A549 (cell line): Measurements from ENCODE around the gene INPP5B. TPM values are rescaled to one million over a fixed set of nuclear protein-coding genes. Genes with fewer than 3 reads are reported as not detected.

ENCODE experiments used
- ATAC-seq, 2 experiments: fragments of 200-7000 bp in 1 of 2; fragments of >200 bp in 1 of 2; cut with Nextera tagmentation in 1 of 2; cut with Tn5 transposase in 1 of 2; 3 replicates each; pipeline versions ENCODE4 v1.8.0 to v1.9.1; 2018 to 2020; ENCODE audit warnings: mild to moderate bottlenecking in 1 of 2, moderate library complexity in 1 of 2
- CTCF ChIA-PET: fragments of 300-600 bp; sonication (Branson Sonifier 250); formaldehyde crosslinking; extraction: SDS; loops from one replicate; lab custom pipeline; 2021; ENCODE audit warnings: antibody characterized with exemption, inconsistent platforms; lab: Yijun Ruan, JAX
- POLR2A ChIA-PET: fragments of 350-600 bp; formaldehyde crosslinking; extraction: SDS; loops from one replicate; lab custom pipeline; 2021; ENCODE audit warnings: antibody characterized with exemption, inconsistent platforms; lab: Yijun Ruan, JAX
- DNase-seq, 2 experiments: peaks; one replicate each; pipeline versions ENCODE4 v3.0.0 to v3.0.0-alpha.2; 2011 to 2016; ENCODE audit warnings: low read depth in 1 of 2, low spot score in 1 of 2
- FAIRE-seq: peaks from 2 replicates; lab custom pipeline; 2011; peaks lifted over from hg19 to GRCh38; lab: Jason Lieb, UNC
- H3K27ac ChIP-seq, 2 experiments: fragments of >200 bp; sonication (Bioruptor Twin); formaldehyde crosslinking; 3 replicates each; pipeline ENCODE4 v1.5.1; 2016 to 2017
- H3K4me1 ChIP-seq: fragments of >200 bp; sonication (Bioruptor Twin); formaldehyde crosslinking; 3 replicates; pipeline ENCODE4 v1.6.1; 2016
- H3K4me2 ChIP-seq: fragments of >200 bp; sonication (Bioruptor Twin); formaldehyde crosslinking; 3 replicates; pipeline ENCODE4 v1.6.1; 2016
- H3K4me3 ChIP-seq: fragments of >200 bp; sonication (Bioruptor Twin); formaldehyde crosslinking; 3 replicates; pipeline ENCODE4 v1.5.1; 2016
- H3K9me3 ChIP-seq: fragments of >200 bp; sonication (Bioruptor Twin); formaldehyde crosslinking; 3 replicates; pipeline ENCODE4 v1.6.1; 2016
- CEBPB ChIP-seq, 2 experiments: fragments of >200 bp in 1 of 2; sonication (Bioruptor Twin) in 1 of 2; formaldehyde crosslinking in 1 of 2; IDR thresholded peaks; 2 replicates each; pipeline ENCODE4 v1.6.1; 2012 to 2016
- EHMT2 ChIP-seq: fragments of 200-600 bp; sonication (generic); IDR thresholded peaks from 2 replicates; pipeline ENCODE4 v1.6.1; 2016; ENCODE audit warnings: antibody characterized with exemption, low read depth, mild to moderate bottlenecking, moderate library complexity
- FOSL2 ChIP-seq, 2 experiments: fragments of 450-650 bp in 1 of 2; fragments of >200 bp in 1 of 2; sonication (Bioruptor Twin) in 1 of 2; formaldehyde crosslinking; IDR thresholded peaks; 2 replicates each; pipeline versions ENCODE4 v1.5.0 to v1.6.1; 2016 to 2020; ENCODE audit warnings: mild to moderate bottlenecking in 1 of 2, moderate library complexity in 1 of 2
- GATA3 ChIP-seq: IDR thresholded peaks from 2 replicates; pipeline ENCODE4 v1.6.1; 2012; ENCODE audit warnings: borderline replicate concordance
- HEYL ChIP-seq: fragments of 250-450 bp; sonication (Bioruptor Pico); IDR thresholded peaks from 2 replicates; pipeline ENCODE4 v1.8.0; 2021; ENCODE audit warnings: mild to moderate bottlenecking, moderate library complexity
- HOXA7 ChIP-seq: fragments of 250-450 bp; sonication (Bioruptor Pico); IDR thresholded peaks from 2 replicates; pipeline ENCODE4 v1.5.0; 2020; ENCODE audit warnings: mild to moderate bottlenecking, moderate library complexity
- HOXB13 ChIP-seq: fragments of 250-450 bp; sonication (Bioruptor Pico); IDR thresholded peaks from 2 replicates; pipeline ENCODE4 v1.5.0; 2020; ENCODE audit warnings: low read depth, mild to moderate bottlenecking, moderate library complexity
- HOXB5 ChIP-seq: fragments of 250-450 bp; sonication (Bioruptor Pico); IDR thresholded peaks from 2 replicates; pipeline ENCODE4 v1.5.0; 2020; ENCODE audit warnings: mild to moderate bottlenecking, moderate library complexity
- JUNB ChIP-seq: fragments of >200 bp; sonication (Bioruptor Twin); formaldehyde crosslinking; IDR thresholded peaks from 2 replicates; pipeline ENCODE4 v1.6.1; 2016
- KDM1A ChIP-seq: fragments of 200-600 bp; sonication (generic); IDR thresholded peaks from 2 replicates; pipeline ENCODE4 v1.6.1; 2016; ENCODE audit warnings: low read depth, mild to moderate bottlenecking
- KDM5A ChIP-seq: fragments of 200-600 bp; sonication (generic); IDR thresholded peaks from 2 replicates; pipeline ENCODE4 v1.6.1; 2016; ENCODE audit warnings: antibody characterized with exemption, mild to moderate bottlenecking
- MAX ChIP-seq: IDR thresholded peaks from 2 replicates; pipeline ENCODE4 v1.6.1; 2012
- MYC ChIP-seq: IDR thresholded peaks from 2 replicates; pipeline ENCODE4 v1.6.1; 2012; ENCODE audit warnings: mild to moderate bottlenecking, inconsistent platforms, low read length, improper control_type of control experiment, borderline replicate concordance
- NFE2L2 ChIP-seq: fragments of 150-350 bp; conservative IDR thresholded peaks from 2 replicates; pipeline ENCODE4 v1.6.1; 2014; ENCODE audit warnings: low read length
- POLR2A ChIP-seq: IDR thresholded peaks from 2 replicates; pipeline ENCODE4 v1.6.1; 2012; ENCODE audit warnings: mild to moderate bottlenecking, low read length
- POLR2AphosphoS2 ChIP-seq: conservative IDR thresholded peaks from 2 replicates; pipeline ENCODE4 v1.6.1; 2012; ENCODE audit warnings: low read length, improper control_type of control experiment, inconsistent platforms
- RAD21 ChIP-seq, 2 experiments: fragments of >200 bp in 1 of 2; sonication (Bioruptor Twin) in 1 of 2; formaldehyde crosslinking in 1 of 2; IDR thresholded peaks in 1 of 2; conservative IDR thresholded peaks in 1 of 2; 2 replicates in 1 of 2; 3 replicates in 1 of 2; pipeline ENCODE4 v1.6.1; 2012 to 2018; ENCODE audit warnings: inconsistent platforms in 1 of 2
- RARB ChIP-seq: fragments of 250-450 bp; sonication (Bioruptor Pico); IDR thresholded peaks from 2 replicates; pipeline ENCODE4 v1.8.0; 2021; ENCODE audit warnings: mild to moderate bottlenecking, moderate library complexity
- SMC3 ChIP-seq: fragments of >200 bp; sonication (Bioruptor Twin); formaldehyde crosslinking; IDR thresholded peaks from 3 replicates; pipeline ENCODE4 v1.6.1; 2018; ENCODE audit warnings: inconsistent platforms
- TFCP2L1 ChIP-seq: fragments of 250-450 bp; sonication (Bioruptor Pico); IDR thresholded peaks from 2 replicates; pipeline ENCODE4 v1.5.0; 2021; ENCODE audit warnings: mild to moderate bottlenecking
- ZFP36 ChIP-seq: fragments of 450-650 bp; IDR thresholded peaks from 2 replicates; pipeline ENCODE4 v1.6.1; 2014; ENCODE audit warnings: borderline replicate concordance; ENCODE audit not compliant: partially characterized antibody
- ZSCAN20 ChIP-seq: fragments of 250-450 bp; sonication (Bioruptor Pico); IDR thresholded peaks from 2 replicates; pipeline ENCODE4 v1.8.0; 2022; ENCODE audit warnings: mild to moderate bottlenecking, moderate library complexity
- WGBS: methylation state at CpG from one replicate; pipeline ENCODE4 v1.1.6; 2017; ENCODE audit errors: missing lambda C conversion rate; 5-methylcytosine and 5-hydroxymethylcytosine counted together
- polyA plus RNA-seq, 4 experiments: library from polyadenylated mRNA; depleted of rRNA in 3 of 4; stranded (reverse); fragments of >200 nt; fragmentation: RNase III in 1 of 4; extraction: RNeasy Plus Mini Kit Qiagen cat#74134 plus additional on column Dnase treatment in 1 of 4; gene quantifications; 2 replicates in 3 of 4; 3 replicates in 1 of 4; pipeline ENCODE4 v1.2.3, GENCODE V29; 2011 to 2017
- TF ChIP-seq, protein P1 (sequence below): IDR thresholded peaks from 2 replicates; pipeline ENCODE4 v1.6.1; 2012
- TF ChIP-seq, protein P2 (sequence below): fragments of 450-650 bp; IDR thresholded peaks from 2 replicates; pipeline ENCODE4 v1.6.1; 2014; ENCODE audit warnings: antibody characterized with exemption
- TF ChIP-seq, protein P3 (sequence below): fragments of 250-450 bp; sonication (Bioruptor Pico); IDR thresholded peaks from 2 replicates; pipeline ENCODE4 v1.5.0; 2020; ENCODE audit warnings: low read depth, mild to moderate bottlenecking, moderate library complexity
- TF ChIP-seq, protein P4 (sequence below): fragments of >200 bp; sonication (Bioruptor Twin); formaldehyde crosslinking; IDR thresholded peaks from 3 replicates; pipeline ENCODE4 v1.5.1; 2016
- TF ChIP-seq, protein P5 (sequence below): fragments of 200-600 bp; sonication (generic); IDR thresholded peaks from 2 replicates; pipeline ENCODE4 v1.6.1; 2016; ENCODE audit warnings: antibody characterized with exemption, mild to moderate bottlenecking, moderate library complexity

Gene INPP5B
- polyA plus RNA-seq, 2 of the 4 experiments (the other 2 are of a cell fraction): 4.9 to 11.1 TPM

DNA sequence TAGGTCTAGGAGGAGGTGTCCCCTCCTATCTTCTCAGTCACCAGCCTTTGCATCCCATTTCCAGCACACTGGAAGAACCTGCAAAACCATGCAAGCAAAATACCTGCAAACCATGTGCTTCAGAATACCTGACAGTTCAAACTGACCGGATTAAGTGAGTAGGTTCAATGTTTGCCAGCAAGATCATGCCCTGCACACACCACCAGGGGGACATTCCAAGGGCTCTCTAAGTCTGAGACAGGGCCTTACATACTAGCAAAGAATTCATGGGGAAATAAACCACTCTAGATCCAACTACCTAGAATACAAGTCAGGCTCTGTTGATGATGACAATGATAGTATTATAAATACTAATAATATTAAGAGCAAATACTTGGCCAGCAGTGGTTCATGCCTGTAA is 27.6 kb downstream of the INPP5B start:
- no peak for FAIRE-seq
- H3K27ac ChIP-seq: no peak overlapping the region
- no peak overlapping the region for H3K4me3 ChIP-seq
- DNase-seq: peak in 1 of 2 experiments; percentile 46
- 63% methylated on average over 1 of the region's 1 CpG for WGBS
- TF ChIP-seq MYC (no peak), JUNB (no peak), CEBPB (IDR thresholded peaks at IDR 0.05) (no peak), NFE2L2 (no peak), ZSCAN20 (no peak), KDM1A (no peak), SMC3 (0 out of 3 replicates have a peak, but pooled peaks have one; percentile 17), EHMT2 (no peak), HOXA7 (CRISPR knock-in tag) (no peak), RARB (no peak), HEYL (CRISPR knock-in tag) (no peak), GATA3 (no peak)
- TF ChIP-seq, protein P1, sequence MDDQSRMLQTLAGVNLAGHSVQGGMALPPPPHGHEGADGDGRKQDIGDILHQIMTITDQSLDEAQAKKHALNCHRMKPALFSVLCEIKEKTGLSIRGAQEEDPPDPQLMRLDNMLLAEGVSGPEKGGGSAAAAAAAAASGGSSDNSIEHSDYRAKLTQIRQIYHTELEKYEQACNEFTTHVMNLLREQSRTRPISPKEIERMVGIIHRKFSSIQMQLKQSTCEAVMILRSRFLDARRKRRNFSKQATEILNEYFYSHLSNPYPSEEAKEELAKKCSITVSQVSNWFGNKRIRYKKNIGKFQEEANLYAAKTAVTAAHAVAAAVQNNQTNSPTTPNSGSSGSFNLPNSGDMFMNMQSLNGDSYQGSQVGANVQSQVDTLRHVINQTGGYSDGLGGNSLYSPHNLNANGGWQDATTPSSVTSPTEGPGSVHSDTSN: no peak
- TF ChIP-seq, protein P2, sequence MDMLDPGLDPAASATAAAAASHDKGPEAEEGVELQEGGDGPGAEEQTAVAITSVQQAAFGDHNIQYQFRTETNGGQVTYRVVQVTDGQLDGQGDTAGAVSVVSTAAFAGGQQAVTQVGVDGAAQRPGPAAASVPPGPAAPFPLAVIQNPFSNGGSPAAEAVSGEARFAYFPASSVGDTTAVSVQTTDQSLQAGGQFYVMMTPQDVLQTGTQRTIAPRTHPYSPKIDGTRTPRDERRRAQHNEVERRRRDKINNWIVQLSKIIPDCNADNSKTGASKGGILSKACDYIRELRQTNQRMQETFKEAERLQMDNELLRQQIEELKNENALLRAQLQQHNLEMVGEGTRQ: no peak
- TF ChIP-seq, protein P3, sequence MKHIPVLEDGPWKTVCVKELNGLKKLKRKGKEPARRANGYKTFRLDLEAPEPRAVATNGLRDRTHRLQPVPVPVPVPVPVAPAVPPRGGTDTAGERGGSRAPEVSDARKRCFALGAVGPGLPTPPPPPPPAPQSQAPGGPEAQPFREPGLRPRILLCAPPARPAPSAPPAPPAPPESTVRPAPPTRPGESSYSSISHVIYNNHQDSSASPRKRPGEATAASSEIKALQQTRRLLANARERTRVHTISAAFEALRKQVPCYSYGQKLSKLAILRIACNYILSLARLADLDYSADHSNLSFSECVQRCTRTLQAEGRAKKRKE: no peak
- TF ChIP-seq, protein P4, sequence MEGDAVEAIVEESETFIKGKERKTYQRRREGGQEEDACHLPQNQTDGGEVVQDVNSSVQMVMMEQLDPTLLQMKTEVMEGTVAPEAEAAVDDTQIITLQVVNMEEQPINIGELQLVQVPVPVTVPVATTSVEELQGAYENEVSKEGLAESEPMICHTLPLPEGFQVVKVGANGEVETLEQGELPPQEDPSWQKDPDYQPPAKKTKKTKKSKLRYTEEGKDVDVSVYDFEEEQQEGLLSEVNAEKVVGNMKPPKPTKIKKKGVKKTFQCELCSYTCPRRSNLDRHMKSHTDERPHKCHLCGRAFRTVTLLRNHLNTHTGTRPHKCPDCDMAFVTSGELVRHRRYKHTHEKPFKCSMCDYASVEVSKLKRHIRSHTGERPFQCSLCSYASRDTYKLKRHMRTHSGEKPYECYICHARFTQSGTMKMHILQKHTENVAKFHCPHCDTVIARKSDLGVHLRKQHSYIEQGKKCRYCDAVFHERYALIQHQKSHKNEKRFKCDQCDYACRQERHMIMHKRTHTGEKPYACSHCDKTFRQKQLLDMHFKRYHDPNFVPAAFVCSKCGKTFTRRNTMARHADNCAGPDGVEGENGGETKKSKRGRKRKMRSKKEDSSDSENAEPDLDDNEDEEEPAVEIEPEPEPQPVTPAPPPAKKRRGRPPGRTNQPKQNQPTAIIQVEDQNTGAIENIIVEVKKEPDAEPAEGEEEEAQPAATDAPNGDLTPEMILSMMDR: 0 out of 3 replicates have a peak, but pooled peaks have one; percentile 12
- TF ChIP-seq, all 56 proteins: peak for 2
- Histone ChIP-seq H3K4me1 (no peaks in the 10 kb centered on the region), H3K4me2 (no peak overlapping the region), H3K9me3 (no peaks in the 10 kb centered on the region)
- ChIA-PET CTCF (no interaction called here), POLR2A (no interaction called here)
- ATAC-seq: peak; percentile 77 to 88; a peak in 5 of 6 replicates

GRCh38 chr1:37915476-37916093 is 31.3 kb downstream of the INPP5B start:
- no peak overlapping the region for H3K27ac ChIP-seq
- H3K4me1 ChIP-seq: no peaks in the 10 kb centered on the region
- H3K4me3 ChIP-seq: no peak overlapping the region
- no peak overlapping the region for H3K4me2 ChIP-seq
- no peak for DNase-seq
- no peak for FAIRE-seq
- ChIA-PET CTCF (interaction anchor here (0.5 to 1.6 kb wide), 3 partner anchors 23 to 60 kb away, joined by 3 to 4 read pairs (median 3); no protein-coding TSS in a partner anchor), POLR2A (no interaction called here)
- TF ChIP-seq KDM5A (no peak), HOXB5 (CRISPR knock-in tag) (no peak), FOSL2 (IDR thresholded peaks at IDR 0.05) (no peak), FOSL2 (CRISPR knock-in tag; IDR thresholded peaks at IDR 0.05) (no peak), POLR2AphosphoS2 (no peak), TFCP2L1 (CRISPR knock-in tag) (no peak), HOXB13 (no peak), RAD21 (conservative IDR thresholded peaks at IDR 0.05 in 1 of 2, IDR thresholded peaks at IDR 0.05 in 1 of 2) (no peak), MAX (no peak), GATA3 (no peak), POLR2A (no peak), HEYL (CRISPR knock-in tag) (no peak), ZFP36 (no peak)
- TF ChIP-seq, protein P5, sequence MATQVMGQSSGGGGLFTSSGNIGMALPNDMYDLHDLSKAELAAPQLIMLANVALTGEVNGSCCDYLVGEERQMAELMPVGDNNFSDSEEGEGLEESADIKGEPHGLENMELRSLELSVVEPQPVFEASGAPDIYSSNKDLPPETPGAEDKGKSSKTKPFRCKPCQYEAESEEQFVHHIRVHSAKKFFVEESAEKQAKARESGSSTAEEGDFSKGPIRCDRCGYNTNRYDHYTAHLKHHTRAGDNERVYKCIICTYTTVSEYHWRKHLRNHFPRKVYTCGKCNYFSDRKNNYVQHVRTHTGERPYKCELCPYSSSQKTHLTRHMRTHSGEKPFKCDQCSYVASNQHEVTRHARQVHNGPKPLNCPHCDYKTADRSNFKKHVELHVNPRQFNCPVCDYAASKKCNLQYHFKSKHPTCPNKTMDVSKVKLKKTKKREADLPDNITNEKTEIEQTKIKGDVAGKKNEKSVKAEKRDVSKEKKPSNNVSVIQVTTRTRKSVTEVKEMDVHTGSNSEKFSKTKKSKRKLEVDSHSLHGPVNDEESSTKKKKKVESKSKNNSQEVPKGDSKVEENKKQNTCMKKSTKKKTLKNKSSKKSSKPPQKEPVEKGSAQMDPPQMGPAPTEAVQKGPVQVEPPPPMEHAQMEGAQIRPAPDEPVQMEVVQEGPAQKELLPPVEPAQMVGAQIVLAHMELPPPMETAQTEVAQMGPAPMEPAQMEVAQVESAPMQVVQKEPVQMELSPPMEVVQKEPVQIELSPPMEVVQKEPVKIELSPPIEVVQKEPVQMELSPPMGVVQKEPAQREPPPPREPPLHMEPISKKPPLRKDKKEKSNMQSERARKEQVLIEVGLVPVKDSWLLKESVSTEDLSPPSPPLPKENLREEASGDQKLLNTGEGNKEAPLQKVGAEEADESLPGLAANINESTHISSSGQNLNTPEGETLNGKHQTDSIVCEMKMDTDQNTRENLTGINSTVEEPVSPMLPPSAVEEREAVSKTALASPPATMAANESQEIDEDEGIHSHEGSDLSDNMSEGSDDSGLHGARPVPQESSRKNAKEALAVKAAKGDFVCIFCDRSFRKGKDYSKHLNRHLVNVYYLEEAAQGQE: no peak
- TF ChIP-seq, protein P2: no peak
- no peaks in the 10 kb centered on the region for H3K9me3 ChIP-seq
- no peak for ATAC-seq
- WGBS: 92% methylated on average over 2 of the region's 2 CpGs
